Liver (tissue), 9 donors: Measurements from ENCODE around the gene ROR1. TPM values are rescaled to one million over a fixed set of nuclear protein-coding genes. Genes with fewer than 3 reads are reported as not detected.

Experiments
- DNase-seq: peaks from one replicate; pipeline ENCODE4 v3.0.0-alpha.2; 2017; ENCODE audit warnings: low spot score
- H3K27ac ChIP-seq, 2 donors: one replicate each; pipeline ENCODE4 v1.7.0; 2013; ENCODE audit warnings: inconsistent platforms in 2 of 2, low read length in 2 of 2, control low read depth in 1 of 2, low read depth in 1 of 2, mild to moderate bottlenecking in 1 of 2
- H3K27me3 ChIP-seq, 4 donors: one replicate each; pipeline versions ENCODE4 v1.6.1 to v1.7.0; 2013; ENCODE audit warnings: low read length in 3 of 4, inconsistent platforms in 1 of 4, mild to moderate bottlenecking in 1 of 4, moderate library complexity in 1 of 4; ENCODE audit not compliant: control insufficient read depth in 4 of 4, insufficient read depth in 4 of 4
- H3K36me3 ChIP-seq, 4 donors: one replicate each; pipeline versions ENCODE4 v1.6.1 to v1.7.0; 2013; ENCODE audit warnings: low read length in 3 of 4, mild to moderate bottlenecking in 3 of 4, low read depth in 1 of 4, moderate library complexity in 1 of 4; ENCODE audit not compliant: control insufficient read depth in 4 of 4, insufficient read depth in 3 of 4
- H3K4me1 ChIP-seq, 4 donors: one replicate each; pipeline versions ENCODE4 v1.6.1 to v1.7.0; 2013; ENCODE audit warnings: low read length in 3 of 4, mild to moderate bottlenecking in 3 of 4, moderate library complexity in 1 of 4; ENCODE audit not compliant: control insufficient read depth in 4 of 4, insufficient read depth in 4 of 4
- H3K4me3 ChIP-seq, 3 donors: one replicate each; pipeline versions ENCODE4 v1.6.1 to v1.7.0; 2013; ENCODE audit warnings: low read length in 3 of 3, control low read depth in 1 of 3, low read depth in 1 of 3, mild to moderate bottlenecking in 1 of 3
- H3K9ac ChIP-seq, 2 donors: one replicate each; pipeline ENCODE4 v1.7.0; 2013; ENCODE audit warnings: low read length in 2 of 2, mild to moderate bottlenecking in 2 of 2, moderate library complexity in 2 of 2, control low read depth in 1 of 2, low read depth in 1 of 2
- H3K9me3 ChIP-seq, 4 donors: one replicate each; pipeline versions ENCODE4 v1.6.1 to v1.7.0; 2013; ENCODE audit warnings: low read length in 3 of 4; ENCODE audit not compliant: control insufficient read depth in 4 of 4
- ATF3 ChIP-seq: IDR thresholded peaks from 2 replicates; pipeline ENCODE4 v1.6.1; 2016; ENCODE audit warnings: antibody characterized with exemption
- CTCF ChIP-seq: fragments of 150-350 bp; IDR thresholded peaks from 2 replicates; pipeline ENCODE4 v1.5.1; 2017; ENCODE audit warnings: improper control_type of control experiment, low read depth, low read length; ENCODE audit not compliant: missing input control
- EGR1 ChIP-seq, 2 donors: IDR thresholded peaks; 2 replicates each; pipeline ENCODE4 v1.6.1; 2016 to 2018; ENCODE audit warnings: antibody characterized with exemption in 2 of 2, low read depth in 2 of 2
- FOXA1 ChIP-seq: IDR thresholded peaks from 2 replicates; pipeline ENCODE4 v1.6.1; 2016; ENCODE audit warnings: antibody characterized with exemption
- FOXA2 ChIP-seq: IDR thresholded peaks from 2 replicates; pipeline ENCODE4 v1.6.1; 2016; ENCODE audit warnings: antibody characterized with exemption
- GABPA ChIP-seq, 2 donors: IDR thresholded peaks in 1 of 2; conservative IDR thresholded peaks in 1 of 2; 2 replicates each; pipeline ENCODE4 v1.6.1; 2016; ENCODE audit warnings: antibody characterized with exemption in 2 of 2, mild to moderate bottlenecking in 1 of 2, moderate library complexity in 1 of 2
- HNF4A ChIP-seq, 2 donors: conservative IDR thresholded peaks; 2 replicates each; pipeline ENCODE4 v1.6.1; 2016; ENCODE audit warnings: antibody characterized with exemption in 2 of 2, mild to moderate bottlenecking in 2 of 2
- HNF4G ChIP-seq: IDR thresholded peaks from 2 replicates; pipeline ENCODE4 v1.6.1; 2016; ENCODE audit warnings: antibody characterized with exemption
- JUND ChIP-seq, 2 donors: IDR thresholded peaks; 2 replicates each; pipeline ENCODE4 v1.6.1; 2016; ENCODE audit warnings: antibody characterized with exemption in 2 of 2
- MAX ChIP-seq: IDR thresholded peaks from 2 replicates; pipeline ENCODE4 v1.6.1; 2016; ENCODE audit warnings: antibody characterized with exemption
- NR2F2 ChIP-seq: IDR thresholded peaks from 2 replicates; pipeline ENCODE4 v1.6.1; 2016; ENCODE audit warnings: antibody characterized with exemption
- RAD21 ChIP-seq, 2 donors: IDR thresholded peaks; 2 replicates each; pipeline ENCODE4 v1.6.1; 2016; ENCODE audit warnings: antibody characterized with exemption in 2 of 2, mild to moderate bottlenecking in 2 of 2
- REST ChIP-seq: IDR thresholded peaks from 2 replicates; pipeline ENCODE4 v1.6.1; 2016; ENCODE audit warnings: antibody characterized with exemption, mild to moderate bottlenecking
- RXRA ChIP-seq, 2 donors: IDR thresholded peaks; 2 replicates each; pipeline ENCODE4 v1.6.1; 2017 to 2018; ENCODE audit warnings: antibody characterized with exemption in 2 of 2, mild to moderate bottlenecking in 1 of 2
- SP1 ChIP-seq: IDR thresholded peaks from 2 replicates; pipeline ENCODE4 v1.6.1; 2018; ENCODE audit warnings: antibody characterized with exemption, mild to moderate bottlenecking
- TAF1 ChIP-seq: conservative IDR thresholded peaks from 2 replicates; pipeline ENCODE4 v1.6.1; 2016; ENCODE audit warnings: antibody characterized with exemption, mild to moderate bottlenecking
- YY1 ChIP-seq: IDR thresholded peaks from 2 replicates; pipeline ENCODE4 v1.6.1; 2016; ENCODE audit warnings: antibody characterized with exemption, mild to moderate bottlenecking
- ZBTB33 ChIP-seq: IDR thresholded peaks from 2 replicates; pipeline ENCODE4 v1.6.1; 2016; ENCODE audit warnings: antibody characterized with exemption
- WGBS: extraction: QIAGEN DNeasy Blood & Tissue Kit; methylation state at CpG from one replicate; pipeline ENCODE4 v1.1.7; 2013; 5-methylcytosine and 5-hydroxymethylcytosine counted together
- polyA plus RNA-seq, 2 donors: library from polyadenylated mRNA; stranded (reverse) in 1 of 2; unstranded in 1 of 2; fragments of 200-250 nt in 1 of 2; fragments of >200 nt in 1 of 2; fragmentation: Nextera tagmentation in 1 of 2; extraction: Ambion mirVana in 1 of 2; gene quantifications; one replicate each; pipeline versions ENCODE4 v1.2.1 to v1.2.3, GENCODE V29; 2013 to 2015
- total RNA-seq, 2 donors: library from RNA; depleted of rRNA; stranded (reverse); fragments of >200 nt; gene quantifications; one replicate each; pipeline ENCODE4 v1.2.3, GENCODE V29; 2014
- donor health status: healthy.
- donor health status: healthy.
- donor health status: healthy.
- donor health status: healthy.
- donor health status: healthy.

Gene ROR1
- total and polyA plus RNA-seq, 4 donors, result 0.15 to 0.98 (median 0.37) TPM

GRCh38 chr1:64000021-64000420 lies 226.2 kb downstream of the ROR1 start:
- Histone ChIP-seq H3K9me3 (no peaks in the 10 kb centered on the region), H3K4me3 (no peak overlapping the region), H3K36me3 (no peaks in the 10 kb centered on the region), H3K4me1 (no peaks in the 10 kb centered on the region), H3K27me3 (no peaks in the 10 kb centered on the region), H3K9ac (no peak overlapping the region), H3K27ac (no peak overlapping the region)
- no peak for TF ChIP-seq MAX
- TF ChIP-seq EGR1 (IDR thresholded peaks at IDR 0.05; ENCODE audit: low read depth in 2 of 2), result no peak
- TF ChIP-seq NR2F2, result no peak
- TF ChIP-seq RAD21 (IDR thresholded peaks at IDR 0.05), result no peak
- TF ChIP-seq REST, result no peak
- TF ChIP-seq YY1, result no peak
- no peak for TF ChIP-seq JUND (IDR thresholded peaks at IDR 0.05)
- no peak for TF ChIP-seq HNF4G
- no peak for TF ChIP-seq FOXA1
- TF ChIP-seq HNF4A (conservative IDR thresholded peaks at IDR 0.05), result no peak
- TF ChIP-seq RXRA (IDR thresholded peaks at IDR 0.05), result no peak
- no peak for TF ChIP-seq SP1
- TF ChIP-seq TAF1, result no peak
- no peak for TF ChIP-seq FOXA2
- no peak for TF ChIP-seq CTCF
- no peak for TF ChIP-seq ATF3
- no peak for TF ChIP-seq ZBTB33
- TF ChIP-seq GABPA (IDR thresholded peaks at IDR 0.05 in 1 of 2, conservative IDR thresholded peaks at IDR 0.05 in 1 of 2), result no peak
- WGBS, result 86% methylated on average over 3 of the region's 3 CpGs
- no peak for DNase-seq

GRCh38 chr1:64001038-64001437 lies 227.2 kb downstream of the ROR1 start:
- H3K4me1 ChIP-seq, result no peaks in the 10 kb centered on the region
- no peaks in the 10 kb centered on the region for H3K36me3 ChIP-seq
- no peak overlapping the region for H3K4me3 ChIP-seq
- no peaks in the 10 kb centered on the region for H3K27me3 ChIP-seq
- H3K27ac ChIP-seq, result no peak overlapping the region
- no peak overlapping the region for H3K9ac ChIP-seq
- 86% methylated on average over 2 of the region's 2 CpGs for WGBS
- no peaks in the 10 kb centered on the region for H3K9me3 ChIP-seq
- DNase-seq, result no peak
- no peak for TF ChIP-seq ATF3
- TF ChIP-seq FOXA1, result no peak
- TF ChIP-seq HNF4A (conservative IDR thresholded peaks at IDR 0.05), result no peak
- no peak for TF ChIP-seq HNF4G
- no peak for TF ChIP-seq REST
- no peak for TF ChIP-seq RAD21 (IDR thresholded peaks at IDR 0.05)
- no peak for TF ChIP-seq FOXA2
- TF ChIP-seq JUND (IDR thresholded peaks at IDR 0.05), result no peak
- no peak for TF ChIP-seq RXRA (IDR thresholded peaks at IDR 0.05)
- no peak for TF ChIP-seq MAX
- no peak for TF ChIP-seq CTCF
